ENCODE measurements around the gene REXO5.
A peak's percentile ranks its signal among the peaks of the same experiment; 100 is the strongest.
"Not testable (repeated sequence)": the region's sequence is repeated elsewhere in the genome, so short reads cannot be mapped to it uniquely, and the experiment has no call there.

The REXO5 gene

DNA sequence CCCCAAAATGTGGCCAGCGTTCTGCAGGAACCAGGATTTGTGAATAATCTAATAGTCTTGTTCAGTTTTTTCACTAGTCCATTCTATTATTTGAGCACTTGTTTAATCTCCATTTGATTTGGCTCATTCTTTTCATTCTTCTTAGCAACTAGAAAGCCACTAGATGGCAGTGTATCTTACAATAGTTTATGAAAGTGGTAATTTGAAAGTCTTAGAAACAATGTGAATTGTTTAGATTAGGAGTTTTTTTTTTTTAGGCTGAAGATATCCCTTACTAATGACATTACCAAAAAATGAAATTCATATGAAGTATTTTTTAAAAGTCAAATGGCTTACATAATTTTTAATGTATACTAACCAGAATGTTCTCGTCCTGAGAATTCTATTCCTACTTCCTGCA lies 6.7 kb upstream of the REXO5 start:
- no peak for DNase-seq (ENCODE audit: extremely low spot score, insufficient read length, low read depth)
- peak; percentile 33 for FAIRE-seq

DNA sequence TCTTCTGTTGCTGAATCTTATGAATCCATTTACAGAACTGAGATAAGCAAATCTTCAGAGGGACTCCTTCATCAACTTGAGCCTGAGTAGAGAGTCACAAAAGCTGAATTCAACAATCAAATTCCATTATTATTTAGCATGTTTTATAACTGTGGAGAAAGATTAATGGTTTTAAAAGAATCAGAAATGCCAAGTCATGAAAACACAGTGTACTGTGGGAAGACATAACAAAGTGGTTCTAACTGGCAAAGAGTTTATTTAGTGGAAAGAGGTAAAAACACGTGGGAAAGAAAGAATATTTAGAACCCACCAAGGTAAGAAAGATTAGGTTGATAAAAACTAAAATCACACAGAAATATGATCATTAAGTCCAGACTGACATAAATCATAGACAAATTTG lies 5.0 kb upstream of the REXO5 start:
- FAIRE-seq (no peak), DNase-seq (ENCODE audit: extremely low spot score, insufficient read length, low read depth) (no peak)

DNA sequence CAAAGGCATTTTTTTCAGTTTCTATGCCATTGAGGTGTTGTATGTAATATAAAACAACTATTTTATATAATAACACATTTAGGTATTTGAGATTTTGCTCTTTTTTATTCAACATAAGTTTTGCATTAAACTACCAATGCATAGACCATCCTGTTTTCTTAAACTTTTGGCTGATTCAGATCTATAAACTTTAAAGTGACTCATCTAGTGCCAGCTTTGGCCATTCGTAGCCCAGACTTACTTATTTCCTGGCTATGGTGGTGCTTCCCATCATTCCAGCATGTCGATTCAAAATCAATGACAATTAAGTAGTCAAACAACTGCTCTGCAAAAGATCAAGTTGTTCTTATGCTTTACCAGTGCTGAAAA lies 3.2 kb upstream of the REXO5 start:
- FAIRE-seq (no peak), DNase-seq (ENCODE audit: extremely low spot score, insufficient read length, low read depth) (no peak)

DNA sequence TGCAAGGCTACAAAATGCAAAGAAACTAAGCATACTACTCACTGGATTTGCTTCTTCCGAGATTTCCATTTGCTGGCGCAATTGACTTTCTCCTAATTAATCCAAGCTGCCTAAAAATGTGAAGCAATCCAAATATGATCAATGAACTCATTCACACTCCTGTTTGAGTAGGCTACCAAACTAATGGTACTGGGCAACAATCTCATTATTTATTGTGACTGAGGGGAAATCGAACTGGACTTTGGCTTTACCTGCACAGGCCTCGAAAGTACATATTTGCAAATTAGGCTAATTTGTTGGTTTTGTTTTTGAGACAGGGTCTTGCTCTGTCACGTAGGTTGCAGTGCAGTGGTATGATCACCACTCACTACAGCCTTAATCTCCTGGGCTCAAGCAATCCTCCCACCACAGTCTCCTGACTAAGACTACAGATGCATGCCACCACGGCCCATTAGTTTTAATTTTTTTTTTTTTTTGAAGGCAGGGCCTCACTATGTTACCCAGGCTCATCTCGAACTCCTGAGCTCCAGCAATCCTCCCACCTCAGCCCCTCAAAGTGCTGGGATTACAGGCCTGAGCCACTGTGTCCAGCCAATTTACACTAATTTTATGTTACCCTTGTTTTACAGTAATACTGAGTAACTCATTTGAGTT lies 2.6 kb upstream of the REXO5 start:
- DNase-seq (ENCODE audit: extremely low spot score, insufficient read length, low read depth), result no peak
- no peak for FAIRE-seq

DNA sequence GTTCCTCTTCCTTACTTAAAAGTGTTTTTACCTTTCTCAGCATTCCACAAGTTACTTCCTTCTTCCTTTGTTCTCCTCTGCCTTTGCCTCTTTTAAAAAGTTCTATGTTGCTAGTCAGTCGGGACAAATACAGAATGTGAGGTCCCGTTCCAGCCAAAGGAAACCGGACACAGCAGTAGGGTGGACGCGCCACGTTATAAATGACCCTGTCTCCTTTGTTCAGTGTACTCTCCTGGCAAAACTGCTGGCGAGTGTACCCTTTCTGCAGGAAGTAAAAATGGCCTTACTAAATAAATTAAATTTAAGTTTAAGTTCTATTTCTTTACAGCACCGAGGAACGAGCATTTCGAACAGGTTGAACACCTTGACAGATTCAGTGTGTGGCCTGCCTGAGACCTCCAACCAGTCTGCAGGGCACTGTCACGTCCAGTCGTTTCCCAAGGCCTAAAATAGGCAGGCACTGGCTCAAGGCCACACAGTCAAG lies 601 bp upstream of the REXO5 start:
- FAIRE-seq; DNase-seq (ENCODE audit: extremely low spot score, insufficient read length, low read depth): not testable (repeated sequence)

DNA sequence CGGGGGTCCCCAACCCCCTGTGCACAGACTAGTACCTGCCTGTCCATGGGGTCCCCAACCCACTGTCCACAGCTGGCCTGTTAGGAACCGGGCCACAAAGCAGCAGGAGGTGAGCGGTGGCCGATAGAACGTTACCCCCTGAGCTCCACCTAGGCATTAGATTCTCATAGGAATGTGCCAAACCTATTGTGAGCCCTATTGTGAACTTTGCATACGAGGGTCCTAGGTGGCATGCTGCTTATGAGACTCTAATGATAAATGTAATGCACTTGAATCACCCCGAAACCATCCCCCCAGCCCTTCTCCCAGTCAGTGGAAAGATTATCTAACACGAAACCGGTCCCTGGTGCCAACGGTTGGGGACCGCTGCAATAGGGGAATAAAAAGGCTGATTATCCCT lies 1.5 kb downstream of the REXO5 start:
- DNase-seq (ENCODE audit: extremely low spot score, insufficient read length, low read depth), result no peak
- no peak for FAIRE-seq

DNA sequence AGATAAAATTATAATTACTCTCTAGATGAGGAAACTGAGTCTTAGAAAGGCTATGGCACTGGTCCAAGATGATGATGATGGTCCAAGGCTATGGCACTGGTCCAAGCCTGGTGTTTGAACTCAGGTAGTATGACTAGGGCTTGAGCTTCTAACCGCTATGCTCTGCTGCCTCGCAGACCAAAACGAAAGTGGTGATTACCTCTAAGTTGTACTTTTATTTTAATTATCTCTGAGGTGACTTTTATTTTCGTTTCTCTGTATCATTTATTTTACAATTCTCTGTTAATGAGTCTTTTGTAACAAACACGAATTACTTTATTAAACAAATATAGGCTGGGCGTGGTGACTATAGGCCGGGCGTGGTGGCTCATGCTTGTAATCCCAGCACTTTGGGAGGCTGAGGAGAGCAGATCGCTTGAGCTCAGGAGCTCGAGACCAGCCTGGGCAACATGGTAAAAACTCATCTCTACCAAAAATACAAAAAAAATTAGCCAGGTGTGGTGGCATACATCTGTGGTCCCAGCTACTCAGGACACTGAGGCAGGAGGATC lies 5.6 kb downstream of the REXO5 start:
- DNase-seq (ENCODE audit: extremely low spot score, insufficient read length, low read depth) (no peak), FAIRE-seq (peak; percentile 36)

DNA sequence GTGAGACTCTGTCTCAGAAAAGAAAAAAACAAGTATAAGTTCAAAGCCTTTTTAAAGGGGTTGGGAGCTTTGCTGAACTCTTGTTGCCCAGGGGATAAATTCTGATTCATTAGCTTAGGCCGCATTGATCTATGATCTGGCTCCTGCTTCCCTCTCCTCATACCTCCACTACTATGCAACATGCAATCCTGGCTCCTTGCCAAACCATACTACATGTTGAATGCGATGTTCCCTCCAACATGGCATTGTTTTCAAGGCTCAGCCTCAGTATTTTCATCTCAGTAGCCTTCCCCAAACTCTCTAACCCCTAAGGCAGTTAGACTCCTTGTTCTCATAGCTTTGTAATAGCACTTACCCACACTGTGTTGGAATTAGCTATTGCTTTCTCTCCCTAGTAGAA lies 6.2 kb downstream of the REXO5 start:
- no peak for FAIRE-seq
- no peak for DNase-seq (ENCODE audit: extremely low spot score, insufficient read length, low read depth)

DNA sequence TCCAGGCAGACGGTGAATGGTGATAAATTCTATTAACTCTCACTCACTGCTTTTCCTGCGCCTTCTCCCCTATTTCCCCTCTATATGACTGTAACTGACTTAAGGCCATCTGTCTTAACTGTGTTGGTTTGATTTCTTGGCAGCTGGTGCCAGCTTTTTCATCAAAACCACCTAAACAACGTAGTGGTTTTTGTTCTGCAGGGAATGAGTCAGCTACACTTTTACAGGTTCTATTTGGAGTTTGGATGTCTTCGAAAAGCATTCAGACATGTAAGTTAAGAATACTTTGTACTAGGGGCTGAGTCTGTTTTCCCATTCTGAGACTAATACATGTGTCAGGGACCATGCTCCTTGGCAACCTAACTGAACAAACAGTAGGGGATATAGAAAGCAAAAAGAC lies 8.5 kb downstream of the REXO5 start:
- no peak for FAIRE-seq
- no peak for DNase-seq (ENCODE audit: extremely low spot score, insufficient read length, low read depth)

DNA sequence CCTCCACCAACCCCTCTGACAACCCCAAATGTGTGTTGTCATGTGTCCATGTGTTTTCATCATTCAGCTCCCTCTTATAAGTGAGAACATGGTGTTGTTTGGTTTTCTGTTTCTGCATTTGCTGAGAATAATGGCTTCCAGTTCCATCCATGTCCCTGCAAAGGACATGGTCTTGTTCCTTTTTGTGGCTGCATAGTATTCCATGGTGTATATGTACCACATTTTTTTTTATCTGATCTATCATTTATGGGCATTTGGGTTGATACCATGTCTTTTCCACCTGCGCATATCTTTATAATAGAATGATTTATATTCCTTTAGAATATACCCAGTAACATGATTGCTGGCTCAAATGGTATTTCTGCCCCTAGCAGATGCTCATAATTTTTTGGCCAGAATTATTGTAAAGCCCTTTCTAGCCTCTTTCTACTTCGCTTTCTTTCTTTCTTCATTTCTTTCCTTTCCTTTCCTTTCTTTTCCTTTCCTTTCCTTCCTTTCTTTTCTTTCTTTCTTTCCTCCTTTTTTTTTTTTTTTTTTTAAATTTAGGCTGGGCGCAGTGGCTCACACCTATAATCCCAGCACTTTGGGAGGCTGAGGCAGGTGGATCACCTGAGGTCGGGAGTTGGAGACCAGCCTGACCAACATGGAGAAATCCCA lies 12.7 kb downstream of the REXO5 start:
- no peak for FAIRE-seq
- DNase-seq (ENCODE audit: extremely low spot score, insufficient read length, low read depth), result no peak

DNA sequence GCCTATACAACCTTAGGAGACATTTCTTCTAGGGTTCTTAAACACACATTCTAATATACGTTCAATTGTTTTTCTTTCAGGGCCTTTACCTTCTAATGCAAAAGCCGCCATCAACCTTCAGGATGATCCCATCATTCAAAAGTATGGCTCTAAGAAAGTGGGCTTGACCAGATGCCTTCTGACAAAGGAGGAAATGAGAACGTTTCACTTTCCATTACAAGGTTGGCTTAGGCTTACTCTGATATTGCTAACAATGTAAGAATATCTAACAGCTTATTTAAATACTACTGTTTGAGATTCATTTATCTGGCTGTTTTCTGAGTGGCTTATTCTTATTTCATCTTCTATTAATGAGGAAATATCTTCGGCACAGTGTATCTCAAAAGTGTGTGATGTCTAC lies 15.4 kb downstream of the REXO5 start:
- no peak for FAIRE-seq
- no peak for DNase-seq (ENCODE audit: extremely low spot score, insufficient read length, low read depth)

DNA sequence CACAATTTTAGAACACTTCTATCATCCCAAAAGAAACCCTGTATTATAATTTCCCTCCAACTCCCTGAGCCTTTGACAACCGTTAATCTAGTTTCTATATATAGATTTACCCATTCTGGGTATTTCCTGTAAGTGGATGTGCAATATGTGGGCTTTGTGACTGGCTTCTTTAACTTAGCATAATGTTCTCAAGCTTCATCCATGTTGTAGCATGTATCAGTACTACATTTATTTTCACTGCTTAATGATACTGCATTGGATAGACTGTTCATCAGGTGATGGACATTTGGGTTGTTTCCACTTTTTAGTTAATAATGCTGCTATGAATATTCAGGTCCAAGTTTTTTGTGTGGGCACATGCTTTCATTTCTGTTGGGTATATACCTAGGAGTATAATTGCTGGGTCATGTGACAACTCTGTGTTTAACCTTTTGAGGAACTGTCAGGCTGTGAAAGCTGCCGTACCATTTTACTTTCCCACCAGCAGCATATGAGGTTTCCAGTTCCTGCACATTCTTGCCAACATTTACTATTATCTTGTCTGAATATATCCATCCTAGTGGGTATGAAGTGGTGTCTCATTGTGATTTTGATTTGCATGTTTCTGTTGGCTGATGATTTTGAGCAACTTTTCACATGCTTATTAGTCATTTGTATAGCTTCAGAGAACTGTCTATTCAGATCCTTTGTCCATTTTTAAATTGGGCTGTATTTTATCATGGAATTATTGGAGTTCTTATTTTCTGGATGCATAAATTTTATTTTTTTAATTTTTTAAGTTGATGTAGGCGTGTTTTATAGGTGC lies 16.4 kb downstream of the REXO5 start:
- FAIRE-seq (no peak), DNase-seq (ENCODE audit: extremely low spot score, insufficient read length, low read depth) (no peak)

DNA sequence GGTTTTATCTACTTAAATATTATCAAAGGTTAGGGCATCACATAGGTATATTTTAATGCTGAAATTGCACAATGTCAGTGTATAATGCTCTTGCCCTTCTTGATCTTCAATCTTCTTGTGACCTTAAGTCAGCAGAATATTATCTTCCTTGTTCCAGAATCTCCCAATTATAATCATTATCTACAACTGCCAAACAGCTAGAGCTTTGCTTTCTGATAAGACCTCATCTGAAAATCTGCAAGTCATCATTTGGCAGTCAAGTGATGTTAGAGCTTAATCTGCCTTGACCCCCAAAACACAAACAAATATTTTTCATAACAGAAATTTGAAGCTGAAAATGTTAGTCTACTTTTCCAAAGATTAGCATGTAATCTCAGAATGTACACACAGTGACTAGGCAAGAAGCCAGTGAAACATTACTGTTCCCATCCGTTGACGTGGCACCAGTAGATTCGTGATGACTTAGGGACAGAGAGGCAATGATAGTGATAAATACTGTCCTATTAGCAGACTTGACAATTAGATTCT lies 19.8 kb downstream of the REXO5 start:
- FAIRE-seq (no peak), DNase-seq (ENCODE audit: extremely low spot score, insufficient read length, low read depth) (no peak)

DNA sequence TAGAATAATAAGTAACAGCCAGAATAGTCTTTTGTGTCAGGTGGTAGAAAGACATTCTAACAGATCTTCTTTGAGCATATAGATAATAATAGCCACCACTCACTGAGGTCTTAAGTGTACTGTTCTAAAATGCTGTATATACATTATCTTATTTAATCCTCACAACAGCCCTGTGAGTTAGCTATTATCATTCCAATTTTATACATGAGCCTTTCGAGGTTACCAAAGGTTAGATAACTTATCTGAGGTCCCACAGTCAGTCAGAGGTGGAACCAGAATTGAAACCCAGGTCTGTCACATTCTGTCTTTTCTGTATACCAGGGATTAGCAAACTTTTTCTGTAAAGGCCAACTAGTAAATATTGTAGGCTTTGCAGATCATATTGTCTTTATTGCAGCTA lies 23.2 kb downstream of the REXO5 start:
- no peak for FAIRE-seq

DNA sequence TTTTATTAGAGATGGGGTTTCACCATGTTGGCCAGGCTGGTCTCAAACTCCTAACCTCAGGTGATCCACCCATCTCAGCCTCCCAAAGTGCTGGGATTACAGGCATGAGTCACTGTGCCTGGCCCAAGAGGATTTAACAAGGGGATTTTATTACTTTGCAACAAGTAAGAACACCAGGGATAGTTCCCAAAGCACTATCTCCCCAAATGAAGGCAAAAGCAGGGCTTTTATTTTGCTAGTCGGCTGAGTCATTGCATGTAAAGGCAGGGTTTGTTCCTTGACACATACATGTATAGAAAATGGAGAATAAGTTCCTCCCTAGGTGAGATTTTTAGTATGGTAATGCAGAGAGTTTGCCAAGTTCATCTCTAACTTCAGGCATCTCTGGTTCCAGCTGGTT lies 24.0 kb downstream of the REXO5 start:
- no peak for FAIRE-seq
- DNase-seq (ENCODE audit: extremely low spot score, insufficient read length, low read depth), result no peak

More for the DNA sequence above, 23.2 kb downstream of the REXO5 start:
- no peak for DNase-seq (ENCODE audit: extremely low spot score, insufficient read length, low read depth)

DNA sequence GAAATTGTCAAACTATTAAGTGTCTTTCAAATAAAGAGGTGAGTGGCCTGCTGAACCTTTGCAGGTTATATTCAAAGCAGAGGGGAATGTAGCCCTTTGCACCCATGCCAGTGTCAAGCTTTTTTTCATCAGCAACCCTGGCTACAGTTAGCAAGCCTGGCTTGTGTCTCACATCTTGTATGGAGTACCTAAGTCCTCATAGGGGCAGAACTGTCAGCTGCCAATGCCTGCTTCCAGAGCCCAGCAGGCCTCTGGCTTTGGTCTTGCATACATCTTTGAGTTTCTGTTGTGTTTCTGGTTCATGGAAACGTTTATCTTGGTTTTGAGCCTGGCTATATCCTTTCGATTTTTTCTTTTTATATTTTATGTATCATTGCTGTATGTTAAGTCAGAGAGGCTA lies 26.8 kb downstream of the REXO5 start:
- DNase-seq (ENCODE audit: extremely low spot score, insufficient read length, low read depth), result no peak

DNA sequence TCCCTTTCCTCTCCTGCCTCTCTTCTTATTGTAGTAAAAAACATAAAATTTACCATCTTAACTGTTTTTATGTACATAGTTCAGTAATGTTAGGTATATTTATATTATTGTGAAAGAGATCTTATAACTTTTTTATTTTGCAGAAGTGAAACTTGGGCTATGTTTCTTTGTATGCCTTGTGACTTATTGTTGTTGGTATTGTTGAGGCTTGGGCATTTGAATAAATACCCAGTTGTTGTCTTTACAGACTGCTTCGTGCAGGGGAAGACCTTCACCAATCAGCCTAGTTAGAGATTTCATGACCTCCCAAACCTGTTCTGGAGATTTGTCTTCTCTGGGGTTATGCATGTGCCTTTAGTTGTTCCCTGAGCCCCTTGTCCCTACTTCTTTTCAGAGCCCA lies 31.9 kb downstream of the REXO5 start:
- DNase-seq (ENCODE audit: extremely low spot score, insufficient read length, low read depth) (no peak), FAIRE-seq (no peak)

More for the DNA sequence above, 26.8 kb downstream of the REXO5 start:
- FAIRE-seq, result no peak

DNA sequence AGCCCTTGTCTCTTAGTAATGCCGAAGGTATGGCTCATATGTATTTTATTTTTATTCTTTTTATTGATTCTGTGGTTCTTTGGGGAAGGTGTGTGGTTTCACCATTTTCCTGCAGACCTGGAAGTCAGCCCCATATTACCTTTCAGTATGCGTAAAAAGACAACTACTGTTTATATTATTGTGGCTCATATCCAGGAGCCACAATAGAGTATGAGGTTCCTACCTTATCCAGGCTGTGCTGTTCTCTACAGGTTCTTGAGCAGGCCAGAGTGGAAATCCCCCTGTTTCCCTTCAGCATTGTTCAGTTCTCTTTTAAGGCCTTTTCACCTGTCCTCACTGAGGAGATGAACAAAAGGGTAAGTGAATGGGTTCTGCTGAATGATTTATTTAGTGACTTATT lies 33.2 kb downstream of the REXO5 start:
- no peak for FAIRE-seq

DNA sequence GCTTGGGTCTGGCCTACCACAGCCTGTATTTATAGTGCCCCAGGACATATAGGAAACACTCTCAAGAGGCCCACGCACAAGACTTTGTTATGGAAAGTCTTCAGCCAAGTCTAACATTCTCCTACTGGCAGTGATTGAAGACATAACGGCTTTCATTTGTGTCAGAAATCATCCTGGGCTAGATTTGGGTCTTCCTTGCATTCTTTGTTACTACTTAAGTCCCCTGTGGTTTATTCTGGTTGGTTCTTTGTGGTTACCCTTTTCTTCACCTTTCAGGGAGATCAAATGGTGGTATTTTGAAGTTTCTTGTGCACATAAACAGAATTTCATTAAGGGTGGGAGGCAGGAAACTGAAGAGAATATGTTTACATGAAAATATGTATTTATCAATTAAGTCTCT lies 37.7 kb downstream of the REXO5 start:
- FAIRE-seq, result no peak
- DNase-seq (ENCODE audit: extremely low spot score, insufficient read length, low read depth), result no peak

More for the DNA sequence above, 33.2 kb downstream of the REXO5 start:
- no peak for DNase-seq (ENCODE audit: extremely low spot score, insufficient read length, low read depth)

DNA sequence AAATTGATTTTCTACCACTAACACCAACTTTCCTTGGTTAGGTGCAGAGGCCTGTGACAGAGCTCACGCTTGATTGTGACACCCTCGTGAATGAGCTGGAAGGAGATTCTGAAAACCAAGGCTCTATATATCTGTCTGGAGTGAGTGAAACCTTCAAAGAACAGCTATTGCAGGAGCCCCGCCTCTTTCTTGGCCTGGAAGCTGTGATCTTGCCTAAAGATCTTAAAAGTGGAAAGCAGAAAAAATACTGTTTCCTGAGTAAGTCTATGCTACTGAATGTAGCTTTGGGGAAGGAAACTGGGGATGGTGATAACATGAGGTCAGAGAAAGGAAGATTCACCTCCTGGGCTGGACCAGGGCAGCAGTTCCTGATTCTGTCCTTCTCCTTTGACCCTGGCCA lies 38.3 kb downstream of the REXO5 start:
- FAIRE-seq (no peak), DNase-seq (ENCODE audit: extremely low spot score, insufficient read length, low read depth) (no peak)

DNA sequence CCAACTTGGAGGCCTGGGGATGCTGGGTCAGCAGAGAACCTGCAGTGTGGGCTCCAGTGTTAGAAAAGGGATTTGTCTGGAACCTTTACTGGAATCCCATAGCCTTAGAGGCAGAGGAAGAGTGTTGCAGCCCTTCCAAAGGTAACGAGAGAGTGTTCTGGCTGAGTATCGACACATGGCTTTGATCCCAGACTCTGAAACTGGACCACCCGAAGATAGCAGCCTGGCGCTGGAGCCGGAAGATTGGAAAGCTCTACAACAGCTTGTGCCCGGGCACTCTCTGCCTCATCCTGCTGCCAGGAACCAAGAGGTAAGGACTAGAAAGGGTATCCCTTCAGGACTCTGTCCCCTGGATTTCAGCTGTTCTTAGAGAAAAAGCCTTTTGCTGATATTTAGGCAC lies 39.7 kb downstream of the REXO5 start:
- no peak for DNase-seq (ENCODE audit: extremely low spot score, insufficient read length, low read depth)
- FAIRE-seq, result no peak
